ENCODE results near the gene GSN. TPM values are rescaled to one million over a fixed set of nuclear protein-coding genes. Genes with fewer than 3 reads are reported as not detected.

GSN gene
- total and polyA plus RNA-seq, 5 donors from 2014 or later: 2.7 to 12.1 (median 5.2) TPM

DNA sequence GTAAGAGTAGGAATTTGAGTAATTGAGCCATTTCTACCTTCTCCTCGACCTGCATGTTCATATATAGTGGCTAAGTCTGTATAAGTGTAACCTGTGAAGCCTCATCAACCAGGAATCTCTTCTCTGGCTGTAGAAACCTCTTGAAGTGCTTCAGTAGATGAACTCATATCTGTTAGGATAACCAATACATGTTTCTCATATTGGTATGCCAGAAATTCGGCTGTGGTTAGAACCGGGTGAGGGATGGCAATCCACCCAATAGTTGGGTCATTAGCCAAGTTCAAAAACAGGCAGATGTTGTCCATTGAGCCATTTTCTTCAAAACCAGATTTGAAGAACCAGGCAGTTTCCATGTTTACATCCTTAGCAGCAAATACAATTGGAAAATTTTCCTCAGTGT is 28.9 kb upstream of the GSN start:
- DNase-seq (no peak), ATAC-seq (ENCODE audit: low read depth in 2 of 2) (no peak)
- Histone ChIP-seq H3K9me3 (ENCODE audit: control insufficient read depth in 2 of 2, low read length in 2 of 2) (peaks cover 0 to 1% of the 10 kb centered on the region in 2 experiments), H3K27ac (ENCODE audit: insufficient read depth, low read length, poor library complexity, severe bottlenecking) (no peak overlapping the region), H3K36me3 (ENCODE audit: control insufficient read depth, insufficient read depth, low read length) (no peaks in the 10 kb centered on the region), H3K4me3 (ENCODE audit: low read depth, low read length) (no peak overlapping the region), H3K27me3 (ENCODE audit: control insufficient read depth, insufficient read depth, low read length) (no peaks in the 10 kb centered on the region), H3K4me1 (ENCODE audit: control insufficient read depth, insufficient read depth, low read length, poor library complexity, severe bottlenecking) (no peaks in the 10 kb centered on the region)
- Mint-ChIP-seq H3K4me3 (no peak overlapping the region), H3K4me1 (peaks cover 0 to 3% (median 0%) of the 10 kb centered on the region in 4 donors), H3K9me3 (peaks cover 0 to 4% (median 1%) of the 10 kb centered on the region in 7 donors), H3K27me3 (no peaks in the 10 kb centered on the region), H3K27ac (no peak overlapping the region), H3K36me3 (peaks cover 20% of the 10 kb centered on the region)

DNA sequence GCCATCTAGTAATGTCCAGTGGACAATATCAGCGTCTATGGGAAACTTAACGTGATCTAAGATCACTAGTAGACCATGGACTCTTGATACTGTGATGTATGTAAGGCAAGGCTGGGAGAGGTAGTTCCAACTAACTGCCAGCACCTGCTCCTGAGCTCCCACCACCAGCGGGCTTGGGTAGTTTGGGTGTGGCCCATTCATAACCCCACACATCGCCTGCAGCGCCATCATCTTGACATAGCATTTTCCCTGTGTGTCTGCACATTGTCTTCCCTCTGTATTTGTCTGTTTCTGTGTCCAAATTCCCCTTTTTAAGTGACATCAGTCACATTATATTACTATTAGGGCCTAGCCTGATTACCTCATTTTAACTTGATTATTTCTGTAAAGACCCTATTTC is 28.1 kb upstream of the GSN start:
- Histone ChIP-seq H3K36me3 (ENCODE audit: control insufficient read depth, insufficient read depth, low read length) (no peaks in the 10 kb centered on the region), H3K27ac (ENCODE audit: insufficient read depth, low read length, poor library complexity, severe bottlenecking) (no peak overlapping the region), H3K27me3 (ENCODE audit: control insufficient read depth, insufficient read depth, low read length) (no peaks in the 10 kb centered on the region), H3K4me1 (ENCODE audit: control insufficient read depth, insufficient read depth, low read length, poor library complexity, severe bottlenecking) (no peaks in the 10 kb centered on the region), H3K4me3 (ENCODE audit: low read depth, low read length) (no peak overlapping the region), H3K9me3 (ENCODE audit: control insufficient read depth in 2 of 2, low read length in 2 of 2) (peaks cover 0 to 5% of the 10 kb centered on the region in 2 experiments)
- H3K36me3 Mint-ChIP-seq: peaks cover 15% of the 10 kb centered on the region
- no peak overlapping the region for H3K4me3 Mint-ChIP-seq
- H3K27me3 Mint-ChIP-seq: no peaks in the 10 kb centered on the region
- no peak for DNase-seq
- H3K4me1 Mint-ChIP-seq: peaks cover 0 to 3% (median 0%) of the 10 kb centered on the region in 4 donors
- no peak overlapping the region for H3K27ac Mint-ChIP-seq
- no peak for ATAC-seq (ENCODE audit: low read depth in 2 of 2)
- H3K9me3 Mint-ChIP-seq: peaks cover 0 to 8% (median 1%) of the 10 kb centered on the region in 7 donors

DNA sequence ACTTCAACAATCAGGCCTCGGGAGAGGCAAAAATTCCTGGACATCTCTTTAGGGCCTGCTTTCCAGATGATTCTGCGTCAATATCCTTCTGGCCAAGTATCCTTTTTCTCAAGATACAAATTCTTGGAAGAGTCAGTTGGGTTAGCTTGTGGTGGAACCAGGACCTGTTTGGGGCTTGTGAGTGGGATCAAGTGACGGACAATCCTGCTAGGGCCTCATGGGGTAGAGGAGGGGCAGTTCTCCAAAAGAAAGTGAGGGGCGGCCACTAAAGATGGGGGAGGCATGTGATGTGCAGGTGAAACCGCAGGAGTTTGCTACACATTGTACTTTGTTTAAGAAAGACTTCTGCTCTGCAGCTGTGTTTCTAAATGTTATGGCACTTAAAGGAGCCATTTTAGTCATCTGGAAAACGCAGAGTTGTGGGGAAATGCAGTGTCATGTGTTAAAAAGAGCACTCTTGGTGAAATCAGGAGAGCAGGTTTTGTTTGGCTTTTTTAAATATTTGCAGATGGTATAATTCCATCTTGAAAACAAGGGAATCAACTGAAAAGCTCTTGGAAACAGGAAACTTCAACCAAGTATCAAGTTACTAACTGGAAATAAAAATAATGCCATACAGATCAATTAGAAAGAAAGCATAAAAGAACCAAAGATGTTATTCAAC is 27.4 kb upstream of the GSN start:
- Mint-ChIP-seq H3K9me3 (peaks cover 0 to 8% (median 1%) of the 10 kb centered on the region in 7 donors), H3K27ac (no peak overlapping the region), H3K27me3 (no peaks in the 10 kb centered on the region), H3K4me1 (peaks cover 0 to 3% (median 0%) of the 10 kb centered on the region in 4 donors), H3K4me3 (no peak overlapping the region), H3K36me3 (peaks cover 15% of the 10 kb centered on the region)
- Histone ChIP-seq H3K36me3 (ENCODE audit: control insufficient read depth, insufficient read depth, low read length) (no peaks in the 10 kb centered on the region), H3K27me3 (ENCODE audit: control insufficient read depth, insufficient read depth, low read length) (no peaks in the 10 kb centered on the region), H3K4me1 (ENCODE audit: control insufficient read depth, insufficient read depth, low read length, poor library complexity, severe bottlenecking) (no peaks in the 10 kb centered on the region), H3K27ac (ENCODE audit: insufficient read depth, low read length, poor library complexity, severe bottlenecking) (no peak overlapping the region), H3K9me3 (ENCODE audit: control insufficient read depth in 2 of 2, low read length in 2 of 2) (peaks cover 0 to 5% of the 10 kb centered on the region in 2 experiments), H3K4me3 (ENCODE audit: low read depth, low read length) (no peak overlapping the region)
- no peak for ATAC-seq (ENCODE audit: low read depth in 2 of 2)
- no peak for DNase-seq

DNA sequence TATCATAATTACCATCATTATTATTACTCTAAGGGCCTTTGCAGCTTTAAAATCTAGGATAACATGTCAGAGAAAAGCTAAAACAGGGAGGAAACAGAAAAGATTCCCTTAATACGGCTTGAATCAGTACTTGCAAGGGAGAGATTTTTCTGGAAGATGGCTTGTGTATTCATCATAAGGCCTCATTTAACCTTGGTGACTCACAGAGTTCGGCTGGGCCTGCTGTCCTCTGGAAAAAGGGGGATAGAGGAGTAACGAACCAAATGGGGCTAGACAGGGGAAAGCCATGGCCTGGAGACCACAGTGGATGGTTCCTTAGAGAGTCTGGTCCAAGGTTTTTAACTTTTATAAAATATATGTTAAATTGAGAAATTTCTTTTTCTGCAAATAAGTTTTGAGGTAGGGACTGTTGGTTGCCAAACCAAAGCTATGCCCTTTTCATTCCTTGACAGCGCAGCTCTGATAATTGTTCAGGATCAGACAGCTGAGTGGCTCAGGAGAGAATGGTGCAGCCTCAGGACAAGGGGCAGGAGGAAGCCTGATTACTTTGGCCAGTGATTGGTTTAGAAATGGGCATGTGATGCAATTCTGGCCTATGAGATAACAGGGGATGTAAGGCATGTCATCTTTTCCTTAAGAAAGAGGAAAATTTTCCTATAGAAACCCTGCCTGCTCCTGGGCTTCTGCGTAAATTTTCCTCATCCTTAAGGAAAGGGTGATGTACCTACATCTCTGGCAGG is 25.6 kb upstream of the GSN start:
- Histone ChIP-seq H3K27me3 (ENCODE audit: control insufficient read depth, insufficient read depth, low read length) (no peaks in the 10 kb centered on the region), H3K4me1 (ENCODE audit: control insufficient read depth, insufficient read depth, low read length, poor library complexity, severe bottlenecking) (no peaks in the 10 kb centered on the region), H3K9me3 (ENCODE audit: control insufficient read depth in 2 of 2, low read length in 2 of 2) (peaks cover 0 to 5% of the 10 kb centered on the region in 2 experiments), H3K36me3 (ENCODE audit: control insufficient read depth, insufficient read depth, low read length) (no peaks in the 10 kb centered on the region), H3K4me3 (ENCODE audit: low read depth, low read length) (no peak overlapping the region), H3K27ac (ENCODE audit: insufficient read depth, low read length, poor library complexity, severe bottlenecking) (no peak overlapping the region)
- H3K4me1 Mint-ChIP-seq: peaks cover 0 to 2% (median 0%) of the 10 kb centered on the region in 4 donors
- H3K27me3 Mint-ChIP-seq: no peaks in the 10 kb centered on the region
- DNase-seq: no peak
- H3K27ac Mint-ChIP-seq: no peak overlapping the region
- H3K9me3 Mint-ChIP-seq: peaks cover 0 to 8% (median 1%) of the 10 kb centered on the region in 7 donors
- no peak for ATAC-seq (ENCODE audit: low read depth in 2 of 2)
- no peak overlapping the region for H3K4me3 Mint-ChIP-seq
- peaks cover 9% of the 10 kb centered on the region for H3K36me3 Mint-ChIP-seq

DNA sequence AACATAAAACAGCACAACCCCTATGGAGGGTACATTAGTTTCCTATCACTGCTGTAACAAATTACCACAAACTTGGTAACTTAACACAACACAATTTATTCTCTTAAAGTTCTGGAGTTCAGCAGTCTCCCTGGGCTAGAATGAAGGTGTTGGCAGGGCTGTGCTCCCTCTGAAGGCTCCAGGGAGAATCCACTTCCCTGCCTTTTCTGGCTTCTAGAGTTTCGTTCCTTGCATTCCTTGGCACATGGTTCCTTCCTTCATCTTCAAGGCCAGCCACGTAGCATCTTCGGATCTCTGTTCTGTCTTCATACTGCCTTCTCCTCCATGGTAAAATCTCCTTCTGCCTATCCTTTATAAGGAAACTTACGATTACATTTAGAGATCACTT is 25.0 kb upstream of the GSN start:
- H3K4me3 ChIP-seq (ENCODE audit: low read depth, low read length): no peak overlapping the region
- DNase-seq (no peak), ATAC-seq (ENCODE audit: low read depth in 2 of 2) (no peak)
- H3K27me3 ChIP-seq (ENCODE audit: control insufficient read depth, insufficient read depth, low read length): no peaks in the 10 kb centered on the region
- no peaks in the 10 kb centered on the region for H3K36me3 ChIP-seq (ENCODE audit: control insufficient read depth, insufficient read depth, low read length)
- Mint-ChIP-seq H3K4me1 (peaks cover 0 to 2% (median 0%) of the 10 kb centered on the region in 4 donors), H3K4me3 (no peak overlapping the region), H3K27ac (no peak overlapping the region), H3K27me3 (no peaks in the 10 kb centered on the region), H3K9me3 (peaks cover 0 to 8% (median 1%) of the 10 kb centered on the region in 7 donors), H3K36me3 (peaks cover 9% of the 10 kb centered on the region)
- H3K9me3 ChIP-seq (ENCODE audit: control insufficient read depth in 2 of 2, low read length in 2 of 2): peaks cover 0 to 5% of the 10 kb centered on the region in 2 experiments
- H3K4me1 ChIP-seq (ENCODE audit: control insufficient read depth, insufficient read depth, low read length, poor library complexity, severe bottlenecking): no peaks in the 10 kb centered on the region
- no peak overlapping the region for H3K27ac ChIP-seq (ENCODE audit: insufficient read depth, low read length, poor library complexity, severe bottlenecking)

DNA sequence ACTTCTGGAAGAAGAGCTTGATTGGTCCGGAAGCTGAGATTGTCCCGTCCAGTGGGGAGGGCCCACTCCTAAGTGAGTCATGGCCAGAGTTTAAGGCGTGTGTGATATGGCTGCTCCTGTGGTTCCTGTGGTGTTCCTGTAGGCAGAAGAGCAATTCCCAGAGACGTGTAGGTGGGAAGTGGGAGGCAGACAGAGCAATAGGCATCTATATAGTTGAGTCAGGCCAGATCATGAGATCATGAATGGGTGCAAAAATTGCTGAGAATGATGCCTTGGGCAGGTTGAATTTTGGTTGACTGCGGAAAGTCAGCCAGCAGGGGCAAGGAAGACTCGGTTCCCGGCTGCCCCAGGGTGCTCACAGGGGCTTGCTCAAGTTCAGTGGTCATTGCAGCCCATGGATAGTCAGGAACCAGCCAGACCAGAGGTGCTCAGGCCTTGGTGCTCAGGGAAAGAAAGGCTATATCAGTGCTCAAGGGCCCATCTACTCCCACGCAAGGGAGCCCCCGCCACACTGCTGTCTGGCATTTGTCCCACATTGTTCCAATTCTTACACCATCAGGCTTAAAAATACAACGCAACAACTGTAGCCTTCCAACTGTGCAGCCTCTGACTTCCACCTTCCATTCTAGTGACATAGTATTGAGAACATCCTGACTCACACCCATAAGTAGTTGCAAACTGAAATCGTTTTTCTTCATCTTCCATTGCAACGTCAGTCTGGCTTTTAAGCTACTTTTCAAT is 21.0 kb upstream of the GSN start:
- Histone ChIP-seq H3K27me3 (ENCODE audit: control insufficient read depth, insufficient read depth, low read length) (no peaks in the 10 kb centered on the region), H3K27ac (ENCODE audit: insufficient read depth, low read length, poor library complexity, severe bottlenecking) (no peak overlapping the region), H3K9me3 (ENCODE audit: control insufficient read depth in 2 of 2, low read length in 2 of 2) (peaks cover 0 to 5% of the 10 kb centered on the region in 2 experiments), H3K36me3 (ENCODE audit: control insufficient read depth, insufficient read depth, low read length) (no peaks in the 10 kb centered on the region), H3K4me1 (ENCODE audit: control insufficient read depth, insufficient read depth, low read length, poor library complexity, severe bottlenecking) (no peaks in the 10 kb centered on the region), H3K4me3 (ENCODE audit: low read depth, low read length) (no peak overlapping the region)
- DNase-seq: no peak
- ATAC-seq (ENCODE audit: low read depth in 2 of 2): no peak
- no peaks in the 10 kb centered on the region for H3K27me3 Mint-ChIP-seq
- H3K4me3 Mint-ChIP-seq: no peak overlapping the region
- H3K9me3 Mint-ChIP-seq: peaks cover 0 to 8% (median 1%) of the 10 kb centered on the region in 7 donors
- peaks cover 14% of the 10 kb centered on the region for H3K36me3 Mint-ChIP-seq
- H3K4me1 Mint-ChIP-seq: peaks cover 0 to 2% (median 0%) of the 10 kb centered on the region in 4 donors
- peak overlapping the region in 1 of 3 donors; percentile 93 for H3K27ac Mint-ChIP-seq

DNA sequence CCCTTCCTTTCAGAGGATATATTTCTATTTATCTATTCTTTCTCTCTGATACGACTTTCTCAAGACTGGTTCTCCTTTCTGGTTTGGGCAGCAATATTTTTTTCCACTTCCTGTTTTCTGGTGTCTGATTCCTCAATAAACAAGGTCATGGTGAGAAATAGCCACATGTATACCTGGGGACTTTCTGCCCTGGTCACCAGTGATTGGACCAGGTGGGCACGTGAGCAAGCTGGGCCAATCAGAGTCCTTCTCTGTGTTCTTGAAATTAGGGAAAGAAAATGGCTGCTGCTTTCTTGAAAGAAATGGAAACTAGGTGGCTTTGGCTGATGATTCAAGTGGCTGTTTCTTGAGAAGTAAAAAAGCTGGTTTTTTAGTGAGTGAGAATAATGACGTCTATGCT is 18.4 kb upstream of the GSN start:
- no peak overlapping the region for H3K27ac Mint-ChIP-seq
- no peaks in the 10 kb centered on the region for H3K36me3 ChIP-seq (ENCODE audit: control insufficient read depth, insufficient read depth, low read length)
- no peak overlapping the region for H3K4me3 ChIP-seq (ENCODE audit: low read depth, low read length)
- H3K36me3 Mint-ChIP-seq: peaks cover 20% of the 10 kb centered on the region
- DNase-seq: no peak
- no peaks in the 10 kb centered on the region for H3K27me3 ChIP-seq (ENCODE audit: control insufficient read depth, insufficient read depth, low read length)
- H3K9me3 ChIP-seq (ENCODE audit: control insufficient read depth in 2 of 2, low read length in 2 of 2): no peaks in the 10 kb centered on the region
- no peak overlapping the region for H3K27ac ChIP-seq (ENCODE audit: insufficient read depth, low read length, poor library complexity, severe bottlenecking)
- H3K4me3 Mint-ChIP-seq: no peak overlapping the region
- peaks cover 0 to 2% (median 0%) of the 10 kb centered on the region in 7 donors for H3K9me3 Mint-ChIP-seq
- ATAC-seq (ENCODE audit: low read depth in 2 of 2): no peak
- peaks cover 0 to 5% (median 0%) of the 10 kb centered on the region in 4 donors for H3K4me1 Mint-ChIP-seq
- H3K4me1 ChIP-seq (ENCODE audit: control insufficient read depth, insufficient read depth, low read length, poor library complexity, severe bottlenecking): no peaks in the 10 kb centered on the region
- H3K27me3 Mint-ChIP-seq: peaks cover 4% of the 10 kb centered on the region
